ENCODE results near the gene STK32C. TPM values are rescaled to one million over a fixed set of nuclear protein-coding genes. Genes with fewer than 3 reads are reported as not detected.
"Not testable (repeated sequence)": the region's sequence is repeated elsewhere in the genome, so short reads cannot be mapped to it uniquely, and the experiment has no call there.

The STK32C gene
- total RNA-seq, 1 experiment from 2014 or later: 13.9 TPM

DNA sequence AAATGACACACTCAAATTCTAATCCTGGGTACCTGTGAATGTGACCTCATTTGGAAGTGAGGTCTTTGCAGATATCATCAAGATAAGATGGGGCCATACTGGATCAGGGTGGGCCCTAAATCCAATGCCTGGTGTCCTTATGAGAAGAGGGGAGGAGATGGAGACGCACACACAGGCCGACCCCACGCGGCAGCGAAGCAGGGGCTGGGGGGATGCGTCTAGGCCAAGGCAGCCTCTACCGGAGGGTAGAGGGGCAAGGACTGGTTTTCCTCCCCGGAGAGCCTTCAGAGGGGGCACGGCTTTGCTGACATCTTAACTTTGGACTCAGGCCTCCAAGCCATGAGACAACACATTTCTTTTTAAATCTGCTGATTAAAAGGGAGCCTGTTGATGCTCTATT, 87.7 kb downstream of the STK32C start:
- Histone ChIP-seq H3K4me2 (no peak overlapping the region), H3K27me3 (ENCODE audit: insufficient read depth, low read depth) (no peaks in the 10 kb centered on the region), H3F3A (ENCODE audit: insufficient read depth, low read depth) (no peaks in the 10 kb centered on the region), H3K36me3 (ENCODE audit: low read depth) (no peaks in the 10 kb centered on the region), H3K79me2 (ENCODE audit: low read depth) (no peaks in the 10 kb centered on the region), H3K27ac (no peak overlapping the region), H3K9me3 (ENCODE audit: insufficient read depth, low read depth) (no peaks in the 10 kb centered on the region; the same call in 1 of the 2 replicates), H3K4me3 (no peak overlapping the region), H2AFZ (no peak overlapping the region), H3K4me1 (replicated peaks; ENCODE audit: insufficient read depth) (no peaks in the 10 kb centered on the region), H3K9me2 (ENCODE audit: insufficient read depth) (no peaks in the 10 kb centered on the region), H4K20me1 (ENCODE audit: insufficient read depth) (no peaks in the 10 kb centered on the region)
- DNase-seq: no peak
- BruUV-seq (replicated peaks): no TSS peak
- intact Hi-C loops (cut with micrococcal nuclease; ENCODE audit: unreplicated experiment): loop anchor here (5.0 kb wide), 1 partner anchor 152 kb away; no protein-coding TSS in a partner anchor
- TF ChIP-seq EZH2 (IDR thresholded peaks at IDR 0.05; ENCODE audit: low read depth): no peak
- TF ChIP-seq, protein P1, sequence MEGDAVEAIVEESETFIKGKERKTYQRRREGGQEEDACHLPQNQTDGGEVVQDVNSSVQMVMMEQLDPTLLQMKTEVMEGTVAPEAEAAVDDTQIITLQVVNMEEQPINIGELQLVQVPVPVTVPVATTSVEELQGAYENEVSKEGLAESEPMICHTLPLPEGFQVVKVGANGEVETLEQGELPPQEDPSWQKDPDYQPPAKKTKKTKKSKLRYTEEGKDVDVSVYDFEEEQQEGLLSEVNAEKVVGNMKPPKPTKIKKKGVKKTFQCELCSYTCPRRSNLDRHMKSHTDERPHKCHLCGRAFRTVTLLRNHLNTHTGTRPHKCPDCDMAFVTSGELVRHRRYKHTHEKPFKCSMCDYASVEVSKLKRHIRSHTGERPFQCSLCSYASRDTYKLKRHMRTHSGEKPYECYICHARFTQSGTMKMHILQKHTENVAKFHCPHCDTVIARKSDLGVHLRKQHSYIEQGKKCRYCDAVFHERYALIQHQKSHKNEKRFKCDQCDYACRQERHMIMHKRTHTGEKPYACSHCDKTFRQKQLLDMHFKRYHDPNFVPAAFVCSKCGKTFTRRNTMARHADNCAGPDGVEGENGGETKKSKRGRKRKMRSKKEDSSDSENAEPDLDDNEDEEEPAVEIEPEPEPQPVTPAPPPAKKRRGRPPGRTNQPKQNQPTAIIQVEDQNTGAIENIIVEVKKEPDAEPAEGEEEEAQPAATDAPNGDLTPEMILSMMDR (conservative IDR thresholded peaks at IDR 0.05): no peak
- ChIA-PET CTCF (no interaction called here), POLR2A (ENCODE audit: unreplicated experiment) (no interaction called here)

DNA sequence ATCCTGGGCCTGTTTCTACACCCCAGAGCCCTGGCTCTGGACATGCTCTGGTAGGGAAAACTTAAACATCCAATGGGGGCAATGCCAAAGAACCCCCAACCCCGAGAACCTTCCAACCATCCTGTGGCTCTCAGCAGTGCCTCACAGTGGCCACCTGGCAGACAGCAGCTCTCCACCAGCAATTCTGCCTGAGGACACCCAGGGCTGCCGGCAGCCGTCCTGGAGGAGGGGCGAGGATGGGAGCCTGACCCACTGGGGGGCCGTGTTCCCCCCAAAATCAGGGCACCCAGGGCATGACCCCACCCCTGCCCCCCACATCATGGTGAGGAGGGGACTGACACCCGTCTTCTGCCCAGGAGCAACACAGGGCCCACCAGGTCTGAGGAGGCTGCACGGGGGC, 88.3 kb downstream of the STK32C start:
- H4K20me1 ChIP-seq (ENCODE audit: insufficient read depth): no peaks in the 10 kb centered on the region
- H3K27me3 ChIP-seq (ENCODE audit: insufficient read depth, low read depth): no peaks in the 10 kb centered on the region
- BruUV-seq (replicated peaks): no TSS peak
- H3K79me2 ChIP-seq (ENCODE audit: low read depth): no peaks in the 10 kb centered on the region
- H3K4me3 ChIP-seq: no peak overlapping the region
- no peaks in the 10 kb centered on the region; the same call in 1 of the 2 replicates for H3K9me3 ChIP-seq (ENCODE audit: insufficient read depth, low read depth)
- H3K4me1 ChIP-seq (replicated peaks; ENCODE audit: insufficient read depth): no peaks in the 10 kb centered on the region
- no peak for TF ChIP-seq EZH2 (IDR thresholded peaks at IDR 0.05; ENCODE audit: low read depth)
- TF ChIP-seq, protein P1 (conservative IDR thresholded peaks at IDR 0.05): no peak
- ChIA-PET CTCF (no interaction called here), POLR2A (ENCODE audit: unreplicated experiment) (no interaction called here)
- H3F3A ChIP-seq (ENCODE audit: insufficient read depth, low read depth): no peaks in the 10 kb centered on the region
- H2AFZ ChIP-seq: no peak overlapping the region
- intact Hi-C loops (cut with micrococcal nuclease; ENCODE audit: unreplicated experiment): no loop called here
- DNase-seq: no peak
- H3K36me3 ChIP-seq (ENCODE audit: low read depth): no peaks in the 10 kb centered on the region
- H3K27ac ChIP-seq: no peak overlapping the region
- no peak overlapping the region for H3K4me2 ChIP-seq
- H3K9me2 ChIP-seq (ENCODE audit: insufficient read depth): no peaks in the 10 kb centered on the region

DNA sequence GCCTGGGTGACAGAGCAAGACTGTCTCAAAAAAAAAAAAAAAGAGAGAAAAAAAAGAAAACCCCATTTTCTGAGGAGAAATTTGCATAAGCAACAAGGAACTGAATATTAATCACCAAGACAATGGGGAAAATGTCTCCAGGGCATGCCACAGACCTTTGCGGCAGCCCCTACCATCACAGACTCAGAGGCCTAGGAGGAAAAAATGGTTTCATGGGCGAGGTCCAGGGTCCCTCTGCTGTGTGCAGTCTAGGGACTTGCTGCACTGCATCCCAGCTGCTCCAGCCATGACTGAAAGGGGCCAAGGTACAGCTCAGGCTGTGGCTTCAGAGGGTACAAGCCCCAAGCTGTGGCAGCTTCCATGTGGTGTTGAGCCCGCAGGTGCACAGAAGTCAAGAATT, 91.3 kb downstream of the STK32C start:
- H3K4me2 ChIP-seq; H3F3A ChIP-seq (ENCODE audit: insufficient read depth, low read depth); H3K27ac ChIP-seq; H3K9me3 ChIP-seq (ENCODE audit: insufficient read depth, low read depth); H3K79me2 ChIP-seq (ENCODE audit: low read depth); intact Hi-C loops (cut with micrococcal nuclease; ENCODE audit: unreplicated experiment); H4K20me1 ChIP-seq (ENCODE audit: insufficient read depth); H3K4me3 ChIP-seq; BruUV-seq (replicated peaks); DNase-seq; H3K4me1 ChIP-seq (replicated peaks; ENCODE audit: insufficient read depth); CTCF ChIA-PET; POLR2A ChIA-PET (ENCODE audit: unreplicated experiment); H2AFZ ChIP-seq; H3K9me2 ChIP-seq (ENCODE audit: insufficient read depth); H3K36me3 ChIP-seq (ENCODE audit: low read depth); H3K27me3 ChIP-seq (ENCODE audit: insufficient read depth, low read depth): not testable (repeated sequence)

DNA sequence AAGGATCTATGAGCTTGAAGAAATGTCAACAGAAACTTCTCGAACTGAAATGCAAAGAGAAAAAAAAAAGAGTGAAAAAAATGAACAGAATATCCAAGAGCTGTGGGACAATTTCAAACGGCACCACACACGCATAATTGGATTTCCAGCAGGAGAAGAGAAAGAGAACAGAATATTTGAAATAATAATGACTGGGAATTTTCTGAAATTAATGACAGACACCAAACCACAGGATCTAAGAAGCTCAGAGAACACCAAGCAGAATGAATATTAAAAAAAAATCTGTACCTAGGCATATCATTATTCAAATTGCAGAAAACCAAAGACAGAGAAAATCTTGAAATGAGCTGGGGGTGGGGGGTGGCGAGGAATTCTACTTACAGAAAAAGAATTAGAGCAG, 93.8 kb downstream of the STK32C start:
- no peaks in the 10 kb centered on the region for H3F3A ChIP-seq (ENCODE audit: insufficient read depth, low read depth)
- intact Hi-C loops (cut with micrococcal nuclease; ENCODE audit: unreplicated experiment): no loop called here
- no peaks in the 10 kb centered on the region for H3K27me3 ChIP-seq (ENCODE audit: insufficient read depth, low read depth)
- no peaks in the 10 kb centered on the region for H3K36me3 ChIP-seq (ENCODE audit: low read depth)
- no peak for DNase-seq
- no peaks in the 10 kb centered on the region for H4K20me1 ChIP-seq (ENCODE audit: insufficient read depth)
- ChIA-PET POLR2A (ENCODE audit: unreplicated experiment) (no interaction called here), CTCF (no interaction called here)
- H3K79me2 ChIP-seq (ENCODE audit: low read depth): no peaks in the 10 kb centered on the region
- H3K4me3 ChIP-seq: no peak overlapping the region
- H3K4me2 ChIP-seq: no peak overlapping the region
- no peak for TF ChIP-seq EZH2 (IDR thresholded peaks at IDR 0.05; ENCODE audit: low read depth)
- TF ChIP-seq, protein P1 (conservative IDR thresholded peaks at IDR 0.05): no peak
- H3K27ac ChIP-seq: no peak overlapping the region
- H3K9me3 ChIP-seq (ENCODE audit: insufficient read depth, low read depth): no peaks in the 10 kb centered on the region; the same call in 1 of the 2 replicates
- H3K9me2 ChIP-seq (ENCODE audit: insufficient read depth): no peaks in the 10 kb centered on the region
- H2AFZ ChIP-seq: no peak overlapping the region
- H3K4me1 ChIP-seq (replicated peaks; ENCODE audit: insufficient read depth): no peaks in the 10 kb centered on the region
- no TSS peak for BruUV-seq (replicated peaks)
